Stimulated activated CD8-positive, alpha-beta memory T cell treated with anti-CD3 and anti-CD28 coated beads, Interleukin-7, amount 100 ng/mL, for 4 hours (primary cell): ENCODE results near the gene DPP8.
"Not testable (repeated sequence)": the region's sequence is repeated elsewhere in the genome, so short reads cannot be mapped to it uniquely, and the experiment has no call there.

Experiments used
- DNase-seq, 2 donors: peaks; one replicate each; pipeline ENCODE4 v3.0.0-alpha.2; 2020; ENCODE audit warnings: low read depth in 2 of 2

The DPP8 gene

DNA sequence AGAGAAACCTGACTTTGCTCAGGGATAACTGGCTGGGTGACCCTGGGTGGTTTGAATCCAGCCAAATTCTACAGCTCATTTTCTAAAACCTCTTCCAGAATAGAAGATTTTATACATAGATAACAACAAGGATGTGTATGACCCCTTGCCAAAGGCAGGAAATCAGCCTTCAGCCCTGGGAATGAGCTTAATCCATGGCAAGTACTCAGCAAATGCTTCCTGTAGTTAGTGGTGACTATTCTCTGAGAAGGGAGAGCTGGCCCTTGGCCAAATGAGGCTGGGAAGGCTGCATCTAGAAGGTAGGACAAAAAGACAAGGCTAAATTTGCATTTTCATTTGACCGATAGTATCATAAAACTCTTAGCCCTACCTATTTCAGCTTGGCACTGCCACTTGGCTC is 8.1 kb upstream of the DPP8 start:
- no peak for DNase-seq

DNA sequence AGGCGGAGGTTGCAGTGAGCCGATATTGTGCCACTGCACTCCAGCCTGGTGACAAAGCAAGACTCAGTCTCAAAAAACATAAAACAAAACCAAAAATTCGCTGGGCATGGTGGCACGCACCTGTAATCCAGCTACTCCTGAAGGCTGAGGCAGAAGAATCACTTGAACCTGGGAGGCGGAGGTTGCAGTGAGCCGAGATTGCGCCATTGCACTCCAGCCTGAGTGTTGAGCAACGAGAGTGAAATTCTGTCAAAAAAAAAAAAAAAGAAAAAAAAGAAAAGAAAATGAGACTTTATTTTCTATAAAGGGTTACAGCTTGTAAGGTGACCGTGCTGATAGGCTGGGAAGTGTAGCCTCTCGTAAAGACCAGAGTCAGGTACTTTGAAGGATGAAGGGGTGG is 6.7 kb upstream of the DPP8 start:
- no peak for DNase-seq

DNA sequence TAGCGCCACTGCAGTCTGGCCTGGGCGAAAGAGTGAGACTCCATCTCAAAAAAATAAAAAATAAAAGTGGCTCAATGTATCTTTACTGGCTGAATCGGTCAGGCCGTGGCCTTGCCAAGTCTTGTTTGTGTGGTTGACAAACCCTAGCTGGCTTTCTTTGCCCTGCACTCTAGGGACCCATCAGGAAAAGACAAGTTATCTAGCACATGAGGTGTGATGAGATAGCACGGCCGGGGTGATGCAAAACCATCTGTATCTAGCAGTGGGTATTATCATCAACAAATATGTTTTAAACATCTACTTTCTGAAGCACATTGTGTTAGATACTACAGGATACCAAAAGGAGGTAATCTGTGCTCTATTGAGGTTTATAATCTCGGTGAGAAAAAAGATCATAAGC is 3.9 kb upstream of the DPP8 start:
- DNase-seq = no peak

DNA sequence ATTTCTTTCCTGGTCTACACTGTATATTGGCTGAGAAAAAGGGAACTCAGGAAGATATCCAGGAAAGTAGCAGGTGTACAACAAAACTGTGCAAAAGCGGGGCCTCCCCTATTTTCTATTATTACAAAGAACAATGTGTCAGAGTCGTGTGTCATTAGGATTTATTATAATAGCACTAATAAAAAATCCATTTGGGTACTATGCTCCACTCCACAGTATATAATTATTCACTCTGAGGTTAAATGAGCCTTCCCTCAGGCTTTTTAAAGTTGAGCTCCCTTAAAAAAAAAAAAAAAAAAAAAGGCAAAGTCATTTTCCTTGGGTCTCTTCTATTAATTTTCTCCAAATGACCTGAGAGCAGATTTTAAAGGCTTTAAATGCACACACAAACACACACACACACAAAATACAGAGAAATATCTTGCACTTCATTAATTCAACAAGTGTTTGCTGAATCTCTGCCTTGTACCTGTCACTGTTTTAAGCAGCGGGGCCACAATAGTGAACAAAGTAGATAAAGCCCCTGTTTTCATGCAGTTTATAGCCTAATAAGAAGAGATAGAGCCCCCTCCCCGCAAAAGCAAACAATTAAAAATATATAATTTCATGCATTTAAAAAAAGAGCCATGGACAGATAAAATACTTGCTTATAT is 1.3 kb upstream of the DPP8 start:
- DNase-seq = no peak

DNA sequence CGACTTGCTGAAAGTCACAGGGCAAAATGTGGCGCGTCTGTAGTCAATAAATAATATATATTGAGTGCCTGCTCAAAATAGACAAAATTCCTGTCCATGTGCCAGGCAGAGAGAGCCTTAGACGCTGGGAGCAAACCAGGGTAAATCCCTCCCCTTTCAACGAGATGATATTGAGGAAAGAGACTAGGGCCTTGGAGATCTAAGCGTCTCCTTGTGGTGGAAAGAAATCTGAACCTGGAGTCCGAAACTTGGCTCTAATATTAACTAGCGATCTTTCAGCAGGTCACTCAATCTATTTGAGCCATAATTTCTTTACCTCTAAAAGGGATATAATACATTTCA is 348 bp upstream of the DPP8 start:
- DNase-seq = no peak

DNA sequence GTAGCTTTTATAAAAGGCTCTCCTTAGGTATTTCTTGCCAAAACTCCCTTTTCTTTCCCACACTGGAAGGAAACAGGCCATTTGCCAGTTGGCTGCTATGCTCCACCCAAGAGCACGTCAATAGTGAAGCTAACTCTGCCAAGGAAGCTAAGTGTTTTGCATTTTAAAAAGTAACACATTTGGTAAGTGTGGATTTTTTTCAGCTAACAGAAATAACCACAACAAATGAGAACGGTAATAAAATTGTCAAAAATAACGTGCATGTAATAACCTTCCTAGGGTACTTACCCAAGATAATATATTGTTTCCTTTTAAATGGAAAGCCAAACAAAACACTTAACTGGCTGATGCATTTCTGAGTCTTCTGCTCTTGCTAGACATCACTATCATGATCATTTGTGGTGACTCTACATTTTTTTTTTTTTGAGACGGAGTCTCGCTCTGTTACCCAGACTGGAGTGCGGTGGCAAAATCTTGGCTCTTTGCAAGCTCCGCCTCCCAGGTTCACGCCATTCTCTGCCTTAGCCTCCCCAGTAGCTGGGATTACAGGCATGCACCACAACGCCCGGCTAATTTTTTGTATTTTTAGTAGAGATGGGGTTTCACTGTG is 4.6 kb downstream of the DPP8 start:
- no peak for DNase-seq

DNA sequence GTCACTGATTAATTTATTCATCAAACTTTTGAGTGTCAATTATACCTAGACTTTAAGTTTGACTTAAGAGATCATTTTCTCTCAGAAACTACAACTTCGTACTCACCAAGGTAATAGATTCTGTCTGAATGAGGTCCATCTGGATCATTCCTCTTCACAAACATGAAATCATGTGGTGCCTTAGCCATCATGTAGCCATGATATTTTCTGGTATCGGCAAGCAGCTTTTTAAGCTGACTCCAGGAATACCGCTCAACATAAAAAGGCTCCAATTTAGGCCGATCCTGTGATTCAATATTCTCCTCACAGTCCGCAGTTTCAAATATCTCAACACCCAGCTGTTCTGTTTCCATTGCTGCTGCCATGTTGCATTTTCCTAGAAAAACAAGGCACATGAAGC is 5.3 kb downstream of the DPP8 start:
- no peak for DNase-seq

DNA sequence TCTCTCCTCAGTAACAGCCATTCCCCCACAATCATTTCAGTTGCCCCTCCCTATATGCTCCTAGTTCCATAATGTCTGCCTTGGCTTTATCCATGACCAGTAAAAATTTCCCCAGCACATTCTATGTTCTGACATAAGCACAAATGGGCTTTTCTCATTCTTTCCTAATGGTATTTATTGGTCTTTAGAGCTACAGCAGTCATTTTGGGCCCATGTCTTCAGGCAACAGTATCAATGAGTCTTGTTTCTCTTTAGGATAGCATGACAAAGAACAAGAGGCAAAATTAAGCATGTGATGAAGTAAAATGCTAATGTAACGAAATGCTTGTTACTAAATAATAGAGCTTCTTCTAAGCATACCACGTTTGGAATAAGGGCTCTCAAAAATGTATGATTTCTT is 8.2 kb downstream of the DPP8 start:
- no peak for DNase-seq

DNA sequence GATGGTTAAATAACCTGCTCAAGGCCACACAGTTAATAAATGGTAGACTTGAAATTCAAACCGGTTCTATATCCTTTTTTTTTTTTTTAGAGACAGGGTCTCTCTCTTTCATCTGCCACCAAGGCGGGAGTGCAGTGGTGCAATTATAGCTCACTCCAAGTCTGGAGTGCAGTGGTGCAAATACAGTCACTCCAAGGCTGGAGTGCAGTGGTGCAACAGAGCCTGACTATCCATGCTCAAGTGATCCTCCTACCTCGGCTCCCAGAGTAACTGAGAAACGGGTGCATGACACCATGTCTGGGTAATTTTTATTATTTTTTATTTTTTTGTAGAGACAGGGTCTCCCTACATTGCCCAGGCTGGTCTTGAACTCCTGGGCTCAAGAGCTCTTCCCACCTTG is 23.4 kb downstream of the DPP8 start:
- no peak for DNase-seq

DNA sequence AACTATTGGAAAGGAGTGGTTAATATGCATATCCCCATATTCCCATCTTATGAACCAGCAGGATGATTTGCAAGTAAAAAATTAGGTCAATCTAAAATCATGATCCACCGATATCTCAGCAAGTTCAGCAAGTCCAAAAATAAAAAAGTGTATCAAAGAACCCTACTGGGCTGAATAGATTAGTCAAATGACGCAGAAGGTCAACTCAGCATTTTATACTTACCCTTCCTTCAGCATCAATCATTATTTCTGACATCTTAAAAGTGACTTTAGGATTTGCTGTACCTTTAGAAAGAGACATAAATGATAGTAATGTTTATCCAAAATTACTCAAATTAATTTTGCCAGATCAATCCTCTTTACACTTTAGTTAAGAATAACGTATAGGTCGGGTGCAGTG is 32.6 kb downstream of the DPP8 start:
- DNase-seq = no peak

DNA sequence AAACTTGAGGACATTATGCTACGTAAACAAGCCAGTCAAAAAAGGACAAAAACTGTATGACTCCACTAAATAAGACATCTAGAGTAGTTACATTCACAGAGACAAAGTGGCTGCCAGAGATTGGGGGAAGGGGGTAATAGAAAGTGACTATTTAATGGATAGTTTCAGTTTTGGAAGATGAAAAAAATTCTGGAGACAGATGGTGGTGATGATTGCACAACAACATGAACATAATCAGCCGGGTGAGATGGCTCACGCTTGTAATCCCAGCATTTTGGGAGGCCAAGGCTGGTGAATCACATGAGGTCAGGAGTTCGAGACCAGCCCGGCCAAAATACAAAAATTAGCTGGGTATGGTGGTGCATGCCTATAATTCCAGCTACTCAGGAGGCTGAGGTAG is 40.6 kb downstream of the DPP8 start:
- DNase-seq = no peak

DNA sequence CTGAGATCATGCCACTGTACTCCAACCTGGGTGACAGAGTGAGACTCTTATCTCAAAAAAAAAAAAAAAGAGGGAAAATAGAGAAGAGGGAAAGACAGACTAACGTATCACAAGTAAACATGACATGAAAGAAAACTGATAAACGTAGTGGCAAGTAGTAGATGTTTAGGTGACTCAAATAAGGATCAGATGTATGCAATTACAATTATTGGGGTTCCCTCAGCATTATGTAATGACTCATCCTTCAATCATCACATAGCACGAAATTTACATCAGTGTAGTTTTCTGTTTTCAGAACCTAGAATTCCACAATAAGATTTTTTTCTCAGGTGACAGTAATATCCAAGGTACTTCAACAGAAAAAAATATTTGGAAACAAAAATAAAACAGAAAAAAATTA is 46.6 kb downstream of the DPP8 start:
- DNase-seq = no peak

DNA sequence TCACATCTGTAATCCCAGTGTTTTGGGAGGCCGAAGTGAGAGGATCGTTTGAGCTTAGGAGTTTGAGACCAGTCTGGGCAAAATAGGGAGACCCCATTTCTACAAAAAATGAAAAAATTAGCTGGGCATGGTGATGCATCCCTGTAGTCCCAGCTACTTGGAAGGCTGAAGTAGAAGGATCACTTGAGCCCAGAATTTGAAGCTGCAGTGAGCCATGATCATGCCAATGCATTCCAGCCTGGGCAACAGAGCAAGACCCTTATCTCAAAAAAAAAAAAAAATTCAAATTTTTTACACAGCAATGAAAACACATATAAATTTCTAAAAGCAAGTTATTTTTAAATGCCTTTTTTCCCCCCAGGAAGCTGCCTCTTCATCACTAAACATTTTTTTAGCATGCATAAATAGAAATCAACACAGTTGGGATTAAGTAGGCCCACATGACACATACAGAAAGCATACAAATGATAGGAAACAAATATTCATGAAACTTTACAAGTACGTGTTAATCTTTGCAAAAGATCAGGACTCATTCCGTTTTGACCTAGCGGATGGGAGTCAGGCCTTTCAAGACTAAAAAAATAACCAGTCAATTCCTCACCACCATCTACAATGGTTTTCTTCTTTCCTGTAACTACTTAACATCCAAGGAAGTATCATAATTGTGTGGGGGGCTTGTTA is 49.1 kb downstream of the DPP8 start:
- DNase-seq = no peak

DNA sequence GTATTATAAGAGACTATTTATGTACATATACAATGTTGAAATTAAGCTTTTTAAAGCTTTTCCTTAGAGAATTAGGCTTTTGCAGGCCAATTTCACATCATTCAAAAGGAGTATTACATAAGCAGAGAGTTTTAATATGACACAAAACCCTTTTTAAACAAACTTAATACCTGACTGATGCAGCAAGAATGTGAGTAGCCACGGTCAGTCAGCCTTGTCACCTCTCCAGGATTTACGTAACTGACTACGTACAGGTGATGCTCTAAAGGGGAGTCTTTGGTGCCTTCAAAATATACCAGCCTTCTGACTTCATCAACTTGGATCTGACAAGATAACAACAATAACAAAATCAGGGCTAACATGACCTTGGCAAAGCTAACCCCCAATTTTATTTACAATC is 50.6 kb downstream of the DPP8 start:
- no peak for DNase-seq

DNA sequence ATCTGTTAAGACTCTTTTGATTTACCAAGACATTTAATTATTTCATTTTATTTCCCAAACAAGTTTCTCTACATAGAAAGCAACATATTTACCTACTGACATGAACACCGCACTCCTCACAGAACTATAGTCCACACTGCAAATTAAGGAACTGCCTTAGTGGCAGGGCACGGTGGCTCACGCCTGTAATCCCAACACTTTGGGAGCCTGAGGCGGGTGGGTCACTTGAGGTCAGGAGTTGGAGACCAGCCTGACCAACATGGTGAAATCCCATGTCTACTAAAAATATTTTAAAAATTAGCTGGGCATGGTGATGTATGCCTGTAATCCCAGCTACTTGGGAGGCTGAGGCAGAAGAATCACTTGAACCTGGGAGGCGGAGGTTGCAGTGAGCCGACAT is 54.4 kb downstream of the DPP8 start:
- not testable (repeated sequence) for DNase-seq

DNA sequence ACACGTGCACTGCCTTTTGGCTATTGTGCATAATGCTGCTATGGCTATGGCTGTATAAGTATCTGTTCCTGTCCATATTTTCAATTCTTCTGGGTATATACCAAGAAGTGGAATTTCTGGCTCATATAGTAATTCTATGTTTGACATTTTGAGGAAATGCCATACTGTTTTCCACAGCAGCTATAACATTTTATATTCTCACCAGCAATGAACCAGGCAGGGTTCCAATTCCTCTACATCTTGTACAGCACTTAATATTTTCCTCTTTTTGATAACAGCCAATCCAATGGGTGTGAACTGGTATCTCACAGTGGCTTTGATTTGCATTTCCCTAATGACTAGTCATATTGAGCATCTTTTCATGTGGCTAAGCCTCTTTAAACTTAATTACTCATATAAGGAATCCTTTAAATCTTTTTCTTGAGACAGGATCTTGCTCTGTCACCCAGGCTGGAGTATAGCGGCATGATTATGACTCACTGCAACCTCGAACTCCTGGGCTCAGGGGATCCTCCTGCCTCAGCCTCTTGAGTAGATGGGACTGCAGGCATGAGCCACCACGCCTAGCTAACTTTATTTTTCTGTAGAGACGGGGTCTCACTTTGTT is 56.6 kb downstream of the DPP8 start:
- DNase-seq = peak in 1 of 2 donors; percentile 1

DNA sequence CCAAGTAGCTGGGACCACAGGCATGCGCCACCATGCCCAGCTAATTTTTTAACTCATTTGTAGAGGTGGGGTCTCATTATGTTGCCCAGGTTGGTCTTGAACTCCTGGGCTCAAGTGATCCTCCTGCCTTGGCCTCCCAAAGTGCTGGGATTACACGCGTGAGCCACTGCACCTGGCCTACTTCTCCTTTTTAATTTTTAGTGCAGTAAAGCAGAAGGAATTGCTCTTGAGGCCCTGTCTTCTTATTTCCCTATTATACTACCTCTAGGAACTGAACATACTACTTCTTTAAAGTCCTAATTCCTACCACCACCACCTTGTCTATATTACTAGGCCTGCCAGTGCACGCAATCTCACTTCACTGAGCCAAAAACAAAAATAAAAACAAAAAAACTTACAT is 62.2 kb downstream of the DPP8 start:
- DNase-seq = not testable (repeated sequence)

DNA sequence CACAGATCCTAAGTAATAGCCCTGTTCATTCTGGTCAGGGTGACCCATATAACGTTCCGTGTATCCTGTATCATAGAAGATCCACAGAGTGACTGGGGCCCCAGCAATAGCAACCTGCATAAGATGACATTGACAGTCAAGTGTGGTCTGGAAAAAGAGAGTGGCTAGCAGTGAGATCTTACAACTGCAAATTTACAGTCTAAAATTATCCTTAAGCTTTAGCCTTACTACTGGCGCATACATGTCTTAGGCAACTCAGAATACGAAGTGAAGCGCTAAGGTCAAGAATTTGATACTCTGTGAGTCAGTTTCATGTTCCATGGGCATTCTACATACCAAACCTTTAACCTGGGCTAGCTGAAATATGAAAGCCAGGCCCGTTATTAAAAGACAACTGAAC is 65.5 kb downstream of the DPP8 start:
- DNase-seq = no peak

DNA sequence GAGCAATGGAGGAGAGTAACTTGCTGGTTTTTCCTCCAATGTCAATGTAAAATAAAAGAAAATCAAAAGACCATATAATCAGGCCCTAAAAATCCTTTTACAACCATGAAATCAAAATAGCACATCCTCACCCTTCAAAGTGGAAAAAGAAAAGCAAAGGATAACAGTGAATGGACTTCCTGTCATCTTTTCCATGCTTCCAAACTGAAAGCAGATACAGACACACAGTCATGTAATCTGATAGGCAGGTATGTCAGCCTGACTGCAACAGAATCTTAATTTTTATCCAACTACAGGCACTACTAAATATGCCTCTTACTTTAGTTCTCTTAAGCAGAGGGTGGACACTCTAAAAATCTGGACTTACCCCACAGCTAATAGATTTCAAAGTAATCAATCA is 66.9 kb downstream of the DPP8 start:
- DNase-seq = no peak

DNA sequence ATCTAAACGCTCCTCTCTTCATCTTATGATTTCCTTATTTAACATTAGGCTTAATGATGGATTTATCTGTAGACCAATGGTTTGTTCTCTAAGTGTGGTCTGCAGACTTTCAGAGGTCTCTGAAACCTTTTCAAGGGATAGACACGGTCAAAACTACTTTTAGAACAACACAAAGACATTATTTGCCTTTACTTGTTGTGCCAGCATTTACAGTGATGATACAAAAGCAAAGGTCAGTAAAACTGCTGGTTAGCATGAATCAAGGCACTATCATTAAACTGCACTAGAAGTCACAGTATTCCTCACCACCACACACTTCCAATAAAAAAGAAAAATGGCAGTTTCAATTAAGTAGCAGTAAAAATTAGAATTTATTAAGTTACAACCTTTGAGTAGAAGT is 70.3 kb downstream of the DPP8 start:
- DNase-seq = no peak

DNA sequence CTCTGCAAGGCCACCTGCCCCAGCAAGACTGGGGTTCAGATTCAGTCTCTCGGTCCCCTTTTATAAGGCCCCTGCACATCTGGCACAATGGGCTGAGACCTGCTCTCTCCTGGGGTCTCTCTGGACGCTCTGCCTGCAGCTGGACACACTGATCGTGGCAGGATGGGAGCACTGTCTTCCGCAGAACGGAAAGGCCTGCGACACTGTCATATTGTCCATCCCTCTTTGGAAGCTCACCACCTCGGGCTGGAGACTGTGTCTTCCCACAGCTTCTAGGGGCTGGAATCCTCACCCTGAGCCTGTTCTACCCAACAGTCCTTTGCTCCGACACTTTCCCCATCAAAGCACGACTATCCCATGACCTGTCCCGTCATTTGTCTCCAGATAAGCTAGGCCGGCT is 83.3 kb downstream of the DPP8 start:
- no peak for DNase-seq

DNA sequence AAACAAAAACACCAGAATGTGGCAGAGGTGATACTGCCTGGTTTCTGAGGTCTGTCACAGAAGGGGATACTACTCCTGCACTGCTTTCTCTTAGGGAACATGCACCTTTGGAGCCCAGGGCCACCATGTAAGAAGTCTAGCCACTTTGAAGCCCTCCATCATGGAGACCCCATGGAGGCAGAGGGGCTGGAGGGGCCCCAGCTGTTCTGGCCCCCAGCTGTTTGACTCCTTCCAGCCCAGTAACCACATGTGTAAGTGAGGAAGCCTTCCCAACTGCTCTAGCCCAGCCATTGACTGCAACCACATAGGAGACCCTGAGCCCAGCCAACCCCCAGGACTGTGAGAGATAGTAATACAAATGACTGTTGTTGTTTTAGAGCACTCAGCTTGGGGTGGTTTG is 85.8 kb downstream of the DPP8 start:
- DNase-seq = no peak

DNA sequence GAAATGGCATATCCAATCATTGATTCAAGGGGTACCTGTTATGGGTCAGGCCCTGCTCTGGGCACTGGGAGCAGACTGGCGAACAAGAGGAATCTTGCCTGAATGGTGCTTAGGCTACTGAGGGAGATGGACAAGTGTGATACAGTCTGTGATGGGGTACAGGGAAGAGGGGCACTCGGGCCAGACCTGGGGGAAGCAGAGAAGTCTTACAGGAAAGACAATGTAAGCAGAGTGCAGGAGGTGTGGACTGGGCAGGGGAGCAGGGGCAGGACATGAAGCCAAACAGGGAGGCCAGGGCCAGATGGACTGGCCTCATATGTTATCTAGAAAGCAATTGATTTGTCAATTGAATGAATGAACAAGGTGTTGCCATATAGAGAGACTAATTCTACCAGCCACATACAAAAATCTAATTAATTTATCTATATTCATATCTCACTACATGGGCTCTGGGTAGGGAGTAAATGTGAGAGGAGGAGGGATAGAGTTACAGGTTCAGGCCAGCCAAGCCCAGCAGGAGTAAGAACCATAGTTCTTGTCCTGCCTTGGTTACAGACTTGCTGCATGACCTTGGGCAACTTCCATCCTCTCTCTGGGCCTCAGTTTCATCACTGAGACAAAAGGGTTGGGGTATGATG is 91.2 kb downstream of the DPP8 start:
- no peak for DNase-seq
